Right kidney (tissue), 9 donors: ENCODE data around the gene ELOA2.
"Not testable (repeated sequence)": the region's sequence is repeated elsewhere in the genome, so short reads cannot be mapped to it uniquely, and the experiment has no call there.

Experiments
- DNase-seq: peaks from one replicate; pipeline ENCODE4 v3.0.0-alpha.2; 2016
- long read RNA-seq, 8 donors: transcript quantifications; one replicate each; lab custom pipeline, GENCODE V29; 2026

ELOA2 gene
- long read RNA-seq, donor 1, partial matches to known transcripts = 8 of 8 reads
- long read RNA-seq, donor 1, other reads (novel, unspliced or antisense) = 0 of 8 reads
- long read RNA-seq, donor 2 = 0 reads
- long read RNA-seq, donor 3 = 0 reads
- long read RNA-seq, donor 4 = 0 reads
- long read RNA-seq, donor 5 = 0 reads
- long read RNA-seq, donor 6, partial matches to known transcripts = 0 of 1 reads
- long read RNA-seq, donor 6, other reads (novel, unspliced or antisense) = 0 of 1 reads
- long read RNA-seq, donor 7 = 0 reads
- long read RNA-seq, donor 8 = 0 reads

DNA sequence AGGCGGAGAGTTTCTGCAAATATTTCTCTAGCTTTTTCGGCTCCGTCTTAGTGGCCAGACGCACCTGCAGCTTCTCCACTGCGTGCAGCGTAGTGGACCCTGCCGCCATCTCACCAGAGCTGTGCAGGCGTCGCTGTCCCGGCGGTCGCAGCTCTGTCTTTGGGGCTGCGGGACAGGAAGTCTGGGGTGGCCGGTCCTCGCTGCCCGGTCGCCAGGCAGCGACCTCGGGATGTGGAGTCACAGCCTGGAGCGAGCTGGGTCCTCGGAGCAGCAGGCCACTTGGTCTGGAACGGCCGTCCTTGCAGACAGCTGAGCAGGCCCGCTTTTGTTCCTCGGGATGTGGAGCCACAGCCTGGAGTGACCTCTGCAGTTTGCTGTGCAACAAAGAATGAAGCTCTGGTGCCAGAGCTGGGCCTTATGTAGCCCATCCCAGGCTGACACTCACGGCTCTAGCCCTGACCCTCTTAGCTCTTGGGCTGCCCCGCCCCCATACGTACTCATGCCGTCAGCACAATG, at the start of gene ELOA2:
TSS of gene ELOA2 (minus strand) at position 466 of the 516 bp plus-strand sequence. CDS start at position 109, 357 bp downstream.
- no peak for DNase-seq

- no peak for DNase-seq
Measured at GRCh38 chr18:47081578-47081977, 46.2 kb upstream of the ELOA2 start.

GRCh38 chr18:47080872-47081271, 45.5 kb upstream of the ELOA2 start:
- no peak for DNase-seq

GRCh38 chr18:47077111-47077510, 41.7 kb upstream of the ELOA2 start:
- no peak for DNase-seq

- no peak for DNase-seq
Measured at GRCh38 chr18:47075098-47075883, 39.9 kb upstream of the ELOA2 start.

GRCh38 chr18:47067648-47068047, 32.2 kb upstream of the ELOA2 start:
- DNase-seq = no peak

- DNase-seq = no peak
Measured at GRCh38 chr18:47063096-47063495, 27.7 kb upstream of the ELOA2 start.

DNA sequence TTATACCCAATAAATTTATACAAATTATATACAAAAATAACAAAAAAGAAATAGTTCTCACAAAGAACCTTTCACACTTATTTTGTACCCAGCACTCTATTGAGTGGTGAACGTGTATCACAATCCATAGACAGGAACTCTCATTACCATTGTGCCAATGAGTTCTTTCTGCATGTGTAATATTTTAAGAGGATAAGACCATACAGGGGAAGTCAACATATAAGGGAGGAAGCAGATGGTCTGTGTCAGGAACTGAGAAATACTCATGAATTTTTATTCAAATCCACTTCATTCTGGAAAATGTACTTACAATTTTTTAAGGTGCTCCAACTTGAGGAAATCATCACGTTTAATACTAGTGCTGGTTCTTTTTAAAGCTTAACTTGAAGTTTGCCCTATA, 27.1 kb upstream of the ELOA2 start:
- no peak for DNase-seq

DNA sequence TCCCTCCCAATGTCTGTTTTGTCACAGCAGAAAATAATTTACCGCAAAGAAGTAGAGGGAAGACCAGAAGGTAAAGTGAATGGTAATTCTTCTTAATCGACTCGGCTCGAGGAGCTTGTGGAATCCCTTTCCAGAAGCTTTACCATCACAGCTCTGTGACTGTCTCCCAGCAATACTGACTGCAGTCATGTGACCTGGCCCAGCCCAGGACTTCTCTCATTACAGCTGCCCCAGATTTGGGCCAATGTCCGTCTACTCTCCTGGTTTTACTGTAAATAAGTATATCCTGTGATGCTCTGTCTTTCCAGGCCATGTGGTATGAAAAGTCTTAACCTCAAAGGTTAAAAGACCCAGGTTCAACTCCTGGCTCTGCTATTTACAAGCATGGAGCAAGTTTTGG, 18.9 kb upstream of the ELOA2 start:
- no peak for DNase-seq

DNA sequence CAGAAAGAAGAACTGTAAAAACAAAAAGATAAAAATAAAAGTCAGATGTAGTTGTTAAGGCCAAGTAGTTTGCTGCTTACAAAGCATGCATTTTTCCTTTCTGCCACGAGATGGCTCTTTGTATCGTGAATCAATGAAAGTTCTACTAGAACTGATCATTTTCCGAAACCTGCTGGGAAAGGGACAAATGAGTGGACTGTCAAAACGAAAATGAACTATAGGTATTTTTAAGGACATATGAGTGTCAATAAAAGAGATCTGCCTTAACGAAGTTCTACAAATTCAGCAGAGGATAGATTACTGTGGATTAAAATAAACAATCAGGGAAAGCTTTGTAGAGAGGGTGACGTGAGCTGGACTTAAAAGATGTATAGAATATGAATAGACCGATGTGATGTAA, 15.0 kb upstream of the ELOA2 start:
- DNase-seq = no peak

DNA sequence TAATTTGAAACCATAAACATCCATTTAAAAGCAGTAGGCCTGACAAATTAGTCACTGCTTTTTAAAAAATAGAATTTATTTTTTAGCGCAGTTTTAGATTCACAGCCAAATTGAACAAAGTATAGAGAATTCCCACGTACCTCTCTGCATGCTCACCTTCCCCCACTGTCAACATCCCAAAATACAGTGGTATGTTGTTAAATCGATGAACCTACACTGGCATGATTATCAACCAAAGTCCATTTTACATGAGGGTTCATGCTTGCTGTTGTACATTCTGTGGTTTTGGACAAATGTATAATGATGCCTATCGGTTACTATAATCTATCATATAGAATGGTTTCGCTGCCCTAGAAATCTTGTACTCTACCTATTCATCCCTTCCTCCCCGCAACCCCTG, 5.6 kb upstream of the ELOA2 start:
- no peak for DNase-seq

- DNase-seq = no peak
Measured at GRCh38 chr18:47036927-47037578, 1.6 kb upstream of the ELOA2 start.

GRCh38 chr18:47036298-47036874, 965 bp upstream of the ELOA2 start:
- DNase-seq = no peak

DNA sequence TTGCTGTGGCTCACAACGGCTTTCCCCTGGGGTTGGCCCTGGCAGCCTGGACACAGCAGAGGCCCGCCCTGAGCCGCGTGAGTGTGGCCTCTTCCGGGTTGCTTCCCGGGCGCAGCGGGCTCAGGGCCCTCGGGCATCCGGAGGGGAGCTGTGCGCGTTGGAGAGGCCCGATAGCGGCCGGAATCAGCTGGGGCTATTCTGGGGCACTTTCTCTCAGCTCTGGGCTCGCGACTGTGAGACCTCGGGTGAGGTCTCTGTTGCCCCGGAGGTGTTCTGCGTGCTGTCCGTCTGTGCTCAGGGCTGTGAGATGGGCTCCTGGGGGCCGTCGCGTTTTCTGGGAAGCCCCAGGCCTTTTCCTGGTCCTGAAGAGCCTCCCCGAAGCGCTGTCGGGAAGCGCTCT, 830 bp downstream of the ELOA2 start:
- DNase-seq = not testable (repeated sequence)

- DNase-seq = no peak
Measured at GRCh38 chr18:47032945-47033344, 2.5 kb downstream of the ELOA2 start.

DNA sequence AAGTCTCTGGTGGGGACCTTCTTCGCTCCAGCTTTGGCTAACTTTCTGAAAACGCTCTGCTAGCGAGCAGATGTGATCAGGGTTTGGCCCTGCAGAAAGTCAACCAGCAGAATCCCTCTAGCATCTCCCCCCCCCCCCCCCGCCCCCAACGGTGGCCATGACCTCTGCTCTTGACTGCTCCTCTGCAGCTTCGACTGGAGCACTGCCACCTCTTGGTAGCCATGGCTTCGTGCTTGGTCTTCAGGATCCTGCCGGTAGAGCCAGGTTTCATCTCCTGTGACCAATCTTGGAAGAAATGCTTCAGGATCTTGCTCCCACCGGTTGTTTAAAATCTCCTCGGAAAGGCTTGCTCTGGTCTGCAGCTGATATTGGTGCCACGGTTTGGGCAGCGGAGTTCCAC, 4.5 kb downstream of the ELOA2 start:
- DNase-seq = not testable (repeated sequence)

DNA sequence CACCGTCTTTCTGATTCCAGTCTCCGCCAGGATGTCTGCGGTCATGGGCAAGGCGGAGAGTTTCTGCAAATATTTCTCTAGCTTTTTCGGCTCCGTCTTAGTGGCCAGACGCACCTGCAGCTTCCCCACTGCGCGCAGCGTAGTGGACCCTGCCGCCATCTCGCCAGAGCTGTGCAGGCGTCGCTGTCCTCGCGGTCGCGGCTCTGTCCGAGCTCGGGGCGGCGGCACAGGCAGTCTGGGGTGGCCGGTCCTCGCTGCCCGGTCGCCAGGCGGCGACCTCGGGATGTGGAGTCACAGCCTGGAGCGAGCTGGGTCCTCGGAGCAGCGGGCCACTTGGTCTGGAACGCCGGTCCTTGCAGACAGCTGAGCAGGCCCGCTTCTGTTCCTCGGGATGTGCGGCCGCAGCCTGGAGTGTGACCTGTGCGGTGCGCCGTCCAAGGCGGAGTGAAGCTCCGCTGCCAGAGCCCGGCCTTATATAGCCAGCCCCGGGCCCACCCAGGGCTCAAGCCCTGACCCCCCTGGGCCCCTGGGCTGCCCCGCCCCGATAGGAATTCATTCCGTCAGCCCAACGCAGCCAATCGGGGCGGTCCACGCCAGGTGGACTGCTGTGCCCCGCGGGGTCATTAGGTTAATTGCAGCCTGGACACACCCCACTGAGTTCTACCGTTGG, 5.6 kb downstream of the ELOA2 start:
- not testable (repeated sequence) for DNase-seq

- not testable (repeated sequence) for DNase-seq
Measured at GRCh38 chr18:47028738-47029137, 6.7 kb downstream of the ELOA2 start.

GRCh38 chr18:47025557-47026174, 9.8 kb downstream of the ELOA2 start:
- not testable (repeated sequence) for DNase-seq

GRCh38 chr18:47023769-47024465, 11.5 kb downstream of the ELOA2 start:
- DNase-seq = not testable (repeated sequence)

DNA sequence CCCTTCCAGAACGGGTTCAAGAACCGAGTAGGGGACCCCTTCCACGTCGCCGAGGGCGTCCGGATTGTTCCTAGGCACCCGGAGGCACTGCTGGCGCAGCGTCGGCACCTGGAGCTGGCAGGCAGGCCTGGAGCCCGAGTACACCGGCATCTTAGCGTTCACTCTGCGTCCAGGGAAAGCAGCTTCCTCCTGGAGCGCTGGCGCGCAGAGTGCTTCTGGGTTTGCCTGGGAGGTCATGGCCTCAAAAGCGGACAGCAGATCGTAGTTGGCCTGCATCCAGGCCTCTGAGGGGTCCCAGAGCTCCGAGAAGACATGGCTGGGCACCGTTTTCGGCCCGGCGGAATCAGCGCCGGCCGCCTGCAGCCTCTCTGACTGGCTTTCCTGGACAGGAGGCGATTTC, 12.6 kb downstream of the ELOA2 start:
- not testable (repeated sequence) for DNase-seq
